ENCODE data around the gene NOL12.
A peak's percentile ranks its signal among the peaks of the same experiment; 100 is the strongest.

The NOL12 gene

DNA sequence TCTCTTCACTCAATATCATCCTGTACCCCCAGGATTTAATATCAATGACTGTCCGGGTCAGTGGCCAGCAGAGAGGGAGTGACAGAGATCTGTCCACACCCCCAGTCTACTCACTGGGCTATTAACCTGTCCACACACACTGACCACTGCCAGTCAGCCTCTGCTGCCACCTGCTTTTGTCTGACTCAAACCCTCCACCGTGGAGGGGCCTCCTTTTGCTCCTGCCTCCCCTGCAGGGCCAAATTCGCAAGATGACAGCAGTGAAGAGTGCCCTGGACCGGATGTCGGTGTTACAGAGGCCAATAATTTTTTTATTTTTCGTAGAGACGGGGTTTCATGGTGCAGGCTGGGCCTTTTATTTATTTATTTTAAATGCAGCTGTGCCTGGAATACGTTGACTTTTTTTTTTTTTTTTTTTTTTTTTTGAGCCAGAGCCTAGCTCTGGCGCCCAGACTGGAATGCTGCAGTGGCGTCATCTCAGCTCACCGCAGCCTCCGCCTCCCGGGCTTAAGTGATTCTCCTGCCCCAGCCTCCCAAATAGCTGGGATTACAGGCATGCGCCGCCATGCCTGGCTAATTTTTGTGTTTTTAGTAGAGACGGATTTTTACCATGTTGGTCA is 22.5 kb upstream of the NOL12 start:
- Mint-ChIP-seq H3K27me3 (no peaks in the 10 kb centered on the region), H3K36me3 (peaks cover 20% of the 10 kb centered on the region), H3K27ac (no peak overlapping the region), H3K9me3 (no peaks in the 10 kb centered on the region), H3K4me1 (peaks cover 31% of the 10 kb centered on the region), H3K4me3 (no peak overlapping the region)
- no peak for DNase-seq
- CTCF ChIA-PET, result interaction anchor here (1.7 to 7.7 kb wide), 4 partner anchors 8 to 20 kb away, joined by 3 to 83 read pairs (median 10); no protein-coding TSS in a partner anchor

- Mint-ChIP-seq H3K4me1 (peaks cover 30% of the 10 kb centered on the region), H3K27ac (peak overlapping the region; percentile 52), H3K27me3 (no peaks in the 10 kb centered on the region), H3K36me3 (peaks cover 22% of the 10 kb centered on the region), H3K4me3 (no peak overlapping the region), H3K9me3 (no peaks in the 10 kb centered on the region)
- no peak for DNase-seq
- CTCF ChIA-PET, result interaction anchor here (0.7 to 7.7 kb wide), 5 partner anchors 16 to 233 kb away, joined by 3 to 83 read pairs (median 3); no protein-coding TSS in a partner anchor
These were observed 21.7 kb upstream of the NOL12 start for GRCh38 chr22:37664249-37665101.

DNA sequence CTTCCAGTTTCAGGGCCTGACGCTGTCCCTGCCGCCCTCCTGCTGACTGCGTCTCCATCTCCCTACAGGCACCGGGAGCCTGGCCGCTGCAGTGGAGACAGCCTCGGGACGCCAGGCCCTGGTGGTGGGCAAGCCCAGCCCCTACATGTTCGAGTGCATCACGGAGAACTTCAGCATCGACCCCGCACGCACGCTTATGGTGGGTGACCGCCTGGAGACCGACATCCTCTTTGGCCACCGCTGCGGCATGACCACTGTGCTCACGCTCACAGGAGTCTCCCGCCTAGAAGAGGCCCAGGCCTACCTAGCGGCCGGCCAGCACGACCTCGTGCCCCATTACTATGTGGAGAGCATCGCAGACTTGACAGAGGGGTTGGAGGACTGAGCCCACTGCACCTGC is 20.7 kb upstream of the NOL12 start:
- Mint-ChIP-seq H3K4me3 (no peak overlapping the region), H3K27me3 (no peaks in the 10 kb centered on the region), H3K27ac (no peak overlapping the region), H3K9me3 (no peaks in the 10 kb centered on the region), H3K36me3 (peaks cover 24% of the 10 kb centered on the region), H3K4me1 (peaks cover 22% of the 10 kb centered on the region)
- CTCF ChIA-PET, result interaction anchor here (0.7 to 21.2 kb wide), 3 partner anchors 16 to 33 kb away, joined by 3 to 506 read pairs (median 6); partner anchors contain the start of gene SH3BP1
- no peak for DNase-seq

DNA sequence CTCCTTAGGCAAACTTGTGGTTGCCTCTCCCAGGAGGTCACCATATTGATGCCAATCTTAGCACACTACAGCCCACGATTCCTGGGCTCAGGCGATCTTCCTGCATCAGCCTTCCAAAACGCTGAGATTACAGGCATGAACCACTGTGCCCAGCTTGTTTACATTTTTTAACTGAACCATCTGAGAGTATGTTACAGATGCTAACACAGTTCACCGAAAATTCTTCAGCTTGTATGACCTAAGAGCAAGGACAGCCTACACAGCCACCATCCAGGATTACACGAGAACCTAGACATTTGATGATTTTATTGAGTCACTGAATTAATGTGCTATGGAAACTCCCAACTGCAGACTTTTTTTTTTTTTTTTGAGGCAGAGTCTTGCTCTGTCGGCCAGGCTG is 16.6 kb upstream of the NOL12 start:
- no peak for DNase-seq
- no peaks in the 10 kb centered on the region for H3K9me3 Mint-ChIP-seq
- peaks cover 38% of the 10 kb centered on the region for H3K4me1 Mint-ChIP-seq
- H3K36me3 Mint-ChIP-seq, result peaks cover 19% of the 10 kb centered on the region
- H3K27me3 Mint-ChIP-seq, result no peaks in the 10 kb centered on the region
- CTCF ChIA-PET, result interaction anchor here (1.8 to 21.2 kb wide), 3 partner anchors 11 to 37 kb away, joined by 5 to 506 read pairs (median 15); partner anchors contain the start of genes PDXP and SH3BP1
- no peak overlapping the region for H3K4me3 Mint-ChIP-seq
- peak overlapping the region; percentile 25 for H3K27ac Mint-ChIP-seq

- peak; percentile 50 for DNase-seq
- peaks cover 14% of the 10 kb centered on the region for H3K36me3 Mint-ChIP-seq
- H3K27me3 Mint-ChIP-seq, result no peaks in the 10 kb centered on the region
- H3K27ac Mint-ChIP-seq, result peak overlapping the region; percentile 76
- no peaks in the 10 kb centered on the region for H3K9me3 Mint-ChIP-seq
- no peak overlapping the region for H3K4me3 Mint-ChIP-seq
- CTCF ChIA-PET, result interaction anchor here (2.3 to 21.2 kb wide), 4 partner anchors 9 to 40 kb away, joined by 11 to 506 read pairs (median 15); partner anchors contain the start of genes PDXP and SH3BP1
- peaks cover 54% of the 10 kb centered on the region for H3K4me1 Mint-ChIP-seq
These were observed 13.8 kb upstream of the NOL12 start for GRCh38 chr22:37672206-37672919.

GRCh38 chr22:37672920-37673455 is 13.2 kb upstream of the NOL12 start:
- CTCF ChIA-PET, result interaction anchor here (1.5 to 21.2 kb wide), 3 partner anchors 9 to 40 kb away, joined by 7 to 506 read pairs (median 11); partner anchors contain the start of genes PDXP and SH3BP1
- Mint-ChIP-seq H3K27me3 (no peaks in the 10 kb centered on the region), H3K4me3 (no peak overlapping the region), H3K27ac (peak overlapping the region; percentile 76), H3K9me3 (no peaks in the 10 kb centered on the region), H3K36me3 (peaks cover 17% of the 10 kb centered on the region), H3K4me1 (peaks cover 59% of the 10 kb centered on the region)
- no peak for DNase-seq

DNA sequence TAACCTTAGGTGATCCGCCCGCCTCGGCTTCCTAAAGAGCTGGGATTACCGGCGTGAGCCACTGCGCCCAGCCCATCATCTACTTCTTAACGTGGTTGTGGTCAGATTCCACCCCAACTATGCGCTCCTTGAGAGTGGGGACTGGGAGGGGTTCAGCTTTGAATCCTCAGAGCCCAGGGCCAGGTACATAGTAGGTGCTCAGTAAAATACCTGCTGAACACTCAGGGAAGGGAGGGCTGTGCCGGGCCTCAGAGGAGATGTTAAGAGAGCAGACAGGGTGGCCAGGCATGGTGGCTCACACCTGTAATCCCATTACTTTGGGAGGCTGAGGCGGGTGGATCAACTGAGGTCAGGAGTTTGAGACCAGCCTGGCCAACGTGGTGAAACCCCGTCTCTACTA is 11.9 kb upstream of the NOL12 start:
- no peak for DNase-seq
- Mint-ChIP-seq H3K27me3 (no peaks in the 10 kb centered on the region), H3K36me3 (peaks cover 18% of the 10 kb centered on the region), H3K9me3 (no peaks in the 10 kb centered on the region), H3K4me3 (peak overlapping the region; percentile 80), H3K27ac (peak overlapping the region; percentile 86), H3K4me1 (peaks cover 63% of the 10 kb centered on the region)
- CTCF ChIA-PET, result interaction anchor here (1.0 to 21.2 kb wide), 3 partner anchors 15 to 134 kb away, joined by 4 to 506 read pairs (median 7); partner anchors contain the start of genes GCAT, PDXP and SH3BP1

DNA sequence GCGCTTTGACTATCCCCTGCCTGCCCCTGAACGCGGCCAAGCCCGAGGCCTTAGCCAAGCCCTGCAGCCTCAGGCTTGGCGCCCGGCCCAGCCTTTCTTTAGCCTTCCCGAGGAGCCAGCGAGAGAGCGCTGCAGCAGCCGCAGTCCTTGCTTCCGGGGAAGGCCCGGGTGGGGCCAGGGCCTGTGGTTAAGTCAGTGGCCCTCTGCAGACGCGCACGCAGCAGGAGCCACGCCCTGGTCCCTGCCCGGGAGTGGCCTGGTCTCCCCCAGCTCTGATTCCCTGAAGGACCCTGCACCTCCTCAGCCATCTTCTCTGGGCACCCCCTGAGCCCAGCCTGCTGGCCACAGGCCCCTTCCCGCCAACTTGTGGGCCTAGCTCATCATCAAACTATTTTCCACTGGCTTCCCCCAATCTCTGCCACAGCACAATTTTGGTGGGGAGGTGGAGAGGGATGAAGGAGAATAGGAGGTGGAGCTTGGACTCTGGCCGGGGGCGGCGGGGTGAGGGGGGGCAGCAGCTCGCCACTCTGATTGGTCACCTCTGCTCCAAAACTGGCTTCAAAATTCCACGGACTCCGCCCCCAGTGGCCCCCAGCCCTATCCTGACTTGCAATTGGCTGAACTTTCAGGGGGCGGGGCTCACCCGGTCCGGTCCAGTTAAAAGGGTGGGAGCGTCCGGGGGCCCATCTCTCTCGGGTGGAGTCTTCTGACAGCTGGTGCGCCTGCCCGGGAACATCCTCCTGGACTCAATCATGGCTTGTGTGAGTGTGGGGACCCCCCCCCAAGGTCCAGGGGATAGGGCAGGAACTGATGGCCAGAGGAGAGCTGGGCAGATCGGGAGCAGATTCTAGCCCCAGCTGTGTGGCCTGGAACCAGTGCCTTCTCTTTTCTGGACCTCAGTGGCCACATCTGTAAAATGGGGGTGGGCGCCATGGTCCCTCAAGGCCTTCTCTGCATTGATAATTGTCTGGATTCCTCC is 10.9 kb upstream of the NOL12 start, which contains the start of gene LGALS1:
Gene LGALS1 (plus strand): TSS at position 686 of the 979 bp plus-strand sequence. CDS start 67 bp downstream, at position 753.
- peaks cover 62% of the 10 kb centered on the region for H3K4me1 Mint-ChIP-seq

DNA sequence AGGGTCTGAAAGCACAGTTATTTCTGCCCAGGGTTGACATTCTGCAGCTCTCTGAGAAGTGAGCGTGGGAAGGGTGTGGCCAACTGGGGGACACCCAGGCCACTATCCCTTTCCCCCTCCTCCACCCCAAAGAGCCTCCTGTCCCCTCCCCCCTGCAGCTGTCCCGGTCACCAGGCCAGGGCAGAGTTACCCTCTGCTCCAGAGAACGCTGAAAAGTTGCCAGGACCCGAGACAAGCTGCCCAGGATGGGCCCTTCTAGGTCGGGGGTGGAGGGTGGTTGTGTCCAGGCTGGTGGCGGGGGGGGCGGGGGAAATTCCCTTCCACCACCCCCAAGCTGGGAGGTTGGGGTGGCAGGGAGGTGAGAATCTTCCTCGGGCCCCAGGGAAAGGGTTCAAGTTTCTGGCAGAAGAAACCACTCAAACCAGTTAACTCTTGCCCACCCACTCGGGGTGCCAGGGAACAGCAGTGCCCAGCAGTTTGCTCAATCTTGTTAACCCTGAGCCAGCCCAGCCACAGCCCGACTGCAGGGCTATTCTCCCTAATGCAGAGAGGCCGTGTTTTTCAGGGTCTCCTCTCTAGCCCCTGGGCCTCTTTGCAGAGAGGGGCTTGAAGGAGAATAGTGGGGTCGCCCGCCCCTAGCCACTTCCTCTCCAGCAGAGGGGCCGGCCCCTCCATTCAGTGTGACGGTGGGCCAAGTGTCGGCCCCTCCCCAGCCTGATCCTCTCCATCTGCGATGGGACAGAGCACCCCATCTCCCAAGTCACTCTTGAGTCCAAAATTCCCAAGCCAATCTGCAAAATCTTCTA is 10.0 kb upstream of the NOL12 start:
- peak; percentile 38 for DNase-seq

More for the DNA sequence above, 10.9 kb upstream of the NOL12 start, which contains the start of gene LGALS1:
- peaks cover 21% of the 10 kb centered on the region for H3K36me3 Mint-ChIP-seq
- H3K27ac Mint-ChIP-seq, result peak within 1 kb of the TSS; percentile 100
- H3K27me3 Mint-ChIP-seq, result no peaks in the 10 kb centered on the region
- H3K4me3 Mint-ChIP-seq, result peak within 1 kb of the TSS; percentile 80
- no peaks in the 10 kb centered on the region for H3K9me3 Mint-ChIP-seq
- CTCF ChIA-PET, result interaction anchor here (0.9 to 21.2 kb wide), 5 partner anchors 14 to 67 kb away, joined by 4 to 506 read pairs (median 6); partner anchors contain the start of genes GGA1, PDXP and SH3BP1
- DNase-seq, result peak; percentile 85

DNA sequence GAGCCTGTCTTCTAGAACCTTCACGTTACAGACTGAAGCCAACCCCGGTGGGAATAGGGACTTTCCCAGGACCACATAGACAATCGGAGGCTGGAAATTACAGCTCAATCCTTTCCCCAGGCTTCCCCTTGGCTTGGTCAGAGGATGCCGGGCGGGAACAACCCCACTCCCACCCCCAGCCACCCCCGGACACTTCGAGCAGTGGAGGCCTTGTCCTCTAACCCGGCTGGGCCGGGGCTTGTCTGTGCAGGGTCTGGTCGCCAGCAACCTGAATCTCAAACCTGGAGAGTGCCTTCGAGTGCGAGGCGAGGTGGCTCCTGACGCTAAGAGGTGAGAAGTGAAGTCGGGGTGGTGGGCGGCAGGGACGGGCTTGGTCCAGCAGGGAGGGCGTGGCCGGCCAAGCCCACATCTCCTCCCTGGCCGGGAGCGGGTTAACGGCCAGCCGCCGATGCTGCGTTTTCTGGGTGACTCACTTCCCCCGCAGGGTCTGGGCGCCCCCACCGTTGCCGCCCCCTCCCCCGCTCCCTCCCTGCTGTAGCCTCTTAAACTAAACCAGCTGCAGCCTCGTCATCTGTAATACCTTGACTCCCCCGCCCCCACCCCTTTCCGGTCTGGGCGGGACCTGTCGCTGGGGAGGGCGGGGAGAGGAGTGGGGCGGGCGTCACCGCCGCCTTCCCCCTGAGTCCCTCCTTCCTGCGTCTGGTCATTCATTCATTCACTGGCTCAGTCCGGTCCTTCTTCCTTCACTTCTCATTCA is 9.2 kb upstream of the NOL12 start:
- peaks cover 23% of the 10 kb centered on the region for H3K36me3 Mint-ChIP-seq
- no peaks in the 10 kb centered on the region for H3K27me3 Mint-ChIP-seq
- no peaks in the 10 kb centered on the region for H3K9me3 Mint-ChIP-seq
- H3K4me1 Mint-ChIP-seq, result peaks cover 64% of the 10 kb centered on the region
- peak overlapping the region; percentile 100 for H3K27ac Mint-ChIP-seq
- DNase-seq, result peak; percentile 95
- CTCF ChIA-PET, result interaction anchor here (0.5 to 21.2 kb wide), 3 partner anchors 18 to 65 kb away, joined by 3 to 506 read pairs (median 3); partner anchors contain the start of gene SH3BP1
- H3K4me3 Mint-ChIP-seq, result peak overlapping the region; percentile 80

More for the DNA sequence above, 10.0 kb upstream of the NOL12 start:
- no peaks in the 10 kb centered on the region for H3K27me3 Mint-ChIP-seq
- no peaks in the 10 kb centered on the region for H3K9me3 Mint-ChIP-seq
- H3K36me3 Mint-ChIP-seq, result peaks cover 23% of the 10 kb centered on the region
- H3K4me3 Mint-ChIP-seq, result peak overlapping the region; percentile 80
- H3K4me1 Mint-ChIP-seq, result peaks cover 62% of the 10 kb centered on the region
- CTCF ChIA-PET, result interaction anchor here (0.9 to 21.2 kb wide), 5 partner anchors 15 to 68 kb away, joined by 4 to 506 read pairs (median 6); partner anchors contain the start of genes GGA1, PDXP and SH3BP1
- peak overlapping the region; percentile 100 for H3K27ac Mint-ChIP-seq

DNA sequence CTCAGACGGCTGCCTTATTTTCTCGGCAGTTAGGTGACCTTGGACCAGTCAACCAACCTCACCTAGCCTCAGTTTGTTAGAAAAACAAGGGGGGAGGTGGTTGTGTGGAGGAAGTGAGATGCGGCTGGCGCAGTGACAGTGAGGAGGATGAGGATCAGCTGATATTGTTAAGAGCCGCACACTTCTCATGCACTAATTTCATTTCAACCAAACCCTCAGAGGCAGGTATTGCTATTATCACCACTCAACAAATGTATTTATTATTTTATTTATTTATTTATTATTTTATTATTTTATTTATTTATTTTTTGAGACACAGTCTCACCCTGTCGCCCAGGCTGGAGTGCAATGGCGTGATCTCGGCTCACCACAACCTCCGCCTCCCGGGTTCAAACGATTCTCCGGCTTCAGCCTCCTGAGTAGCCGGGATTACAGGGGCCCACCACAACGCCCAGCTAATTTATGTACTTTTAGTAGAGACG is 8.6 kb upstream of the NOL12 start:
- Mint-ChIP-seq H3K27ac (peak overlapping the region; percentile 100), H3K27me3 (no peaks in the 10 kb centered on the region), H3K4me1 (peaks cover 58% of the 10 kb centered on the region), H3K4me3 (peak overlapping the region; percentile 80), H3K9me3 (no peaks in the 10 kb centered on the region), H3K36me3 (peaks cover 21% of the 10 kb centered on the region)
- CTCF ChIA-PET, result interaction anchor here (0.5 to 21.2 kb wide), 4 partner anchors 18 to 71 kb away, joined by 3 to 506 read pairs (median 3); partner anchors contain the start of gene SH3BP1
- no peak for DNase-seq
